ENCODE data around the gene PITPNM3.
A peak's percentile ranks its signal among the peaks of the same experiment; 100 is the strongest.

The PITPNM3 gene

DNA sequence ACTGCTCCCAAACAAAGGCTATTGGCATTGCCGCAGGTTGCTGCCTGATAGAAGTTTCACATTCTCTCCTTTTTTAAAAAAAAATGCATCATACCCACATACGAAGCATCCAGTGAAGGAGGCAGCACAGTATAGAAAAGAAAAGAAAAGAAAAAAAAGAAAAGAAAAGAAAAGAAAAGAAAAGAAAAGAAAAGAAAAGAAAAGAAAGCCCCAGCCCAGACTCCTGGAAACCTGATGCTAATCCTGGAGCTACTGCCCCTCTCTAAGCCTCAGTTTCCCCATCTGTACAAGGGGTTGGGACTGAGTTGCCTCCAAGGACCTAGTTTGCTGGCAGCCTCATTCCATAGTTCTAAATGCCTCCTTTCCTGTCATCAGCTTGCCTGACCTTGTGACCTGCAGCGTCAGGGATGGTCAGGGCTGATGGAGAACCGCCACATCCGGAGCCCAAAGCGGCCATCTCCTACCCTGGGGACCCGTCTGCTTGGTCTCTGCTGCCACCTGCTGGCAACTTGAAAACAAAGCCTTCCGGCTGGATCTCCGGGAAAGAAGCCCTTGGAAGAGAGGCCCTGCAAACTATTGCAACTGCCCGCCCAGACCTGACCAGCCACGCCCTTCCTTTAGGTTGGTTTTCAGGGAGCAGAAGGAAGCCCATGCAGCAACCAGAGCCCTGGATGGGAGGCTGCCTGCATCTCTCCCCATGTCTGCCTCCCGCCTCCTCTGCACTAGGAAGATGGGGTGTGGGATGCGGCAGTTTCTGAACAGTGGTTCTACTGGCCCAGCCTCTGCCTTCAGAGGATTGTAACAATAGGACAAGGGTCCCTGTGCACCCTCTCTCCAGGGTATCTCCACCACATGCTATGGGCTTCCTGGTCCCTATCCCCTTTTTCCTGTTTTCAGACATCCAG, 134.4 kb downstream of the PITPNM3 start:
- in situ Hi-C loops (cut with MboI; ENCODE audit: low pct_unique_long_range_greater_than_20kb, low sequenced_read_pairs, unreplicated experiment), result no loop called here
- peak; percentile 85 for DNase-seq (ENCODE audit: low spot score)
- TF ChIP-seq, protein P1, sequence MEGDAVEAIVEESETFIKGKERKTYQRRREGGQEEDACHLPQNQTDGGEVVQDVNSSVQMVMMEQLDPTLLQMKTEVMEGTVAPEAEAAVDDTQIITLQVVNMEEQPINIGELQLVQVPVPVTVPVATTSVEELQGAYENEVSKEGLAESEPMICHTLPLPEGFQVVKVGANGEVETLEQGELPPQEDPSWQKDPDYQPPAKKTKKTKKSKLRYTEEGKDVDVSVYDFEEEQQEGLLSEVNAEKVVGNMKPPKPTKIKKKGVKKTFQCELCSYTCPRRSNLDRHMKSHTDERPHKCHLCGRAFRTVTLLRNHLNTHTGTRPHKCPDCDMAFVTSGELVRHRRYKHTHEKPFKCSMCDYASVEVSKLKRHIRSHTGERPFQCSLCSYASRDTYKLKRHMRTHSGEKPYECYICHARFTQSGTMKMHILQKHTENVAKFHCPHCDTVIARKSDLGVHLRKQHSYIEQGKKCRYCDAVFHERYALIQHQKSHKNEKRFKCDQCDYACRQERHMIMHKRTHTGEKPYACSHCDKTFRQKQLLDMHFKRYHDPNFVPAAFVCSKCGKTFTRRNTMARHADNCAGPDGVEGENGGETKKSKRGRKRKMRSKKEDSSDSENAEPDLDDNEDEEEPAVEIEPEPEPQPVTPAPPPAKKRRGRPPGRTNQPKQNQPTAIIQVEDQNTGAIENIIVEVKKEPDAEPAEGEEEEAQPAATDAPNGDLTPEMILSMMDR (IDR thresholded peaks at IDR 0.05; ENCODE audit: extremely low read depth, insufficient read depth, missing control alignments), result peak; percentile 92

DNA sequence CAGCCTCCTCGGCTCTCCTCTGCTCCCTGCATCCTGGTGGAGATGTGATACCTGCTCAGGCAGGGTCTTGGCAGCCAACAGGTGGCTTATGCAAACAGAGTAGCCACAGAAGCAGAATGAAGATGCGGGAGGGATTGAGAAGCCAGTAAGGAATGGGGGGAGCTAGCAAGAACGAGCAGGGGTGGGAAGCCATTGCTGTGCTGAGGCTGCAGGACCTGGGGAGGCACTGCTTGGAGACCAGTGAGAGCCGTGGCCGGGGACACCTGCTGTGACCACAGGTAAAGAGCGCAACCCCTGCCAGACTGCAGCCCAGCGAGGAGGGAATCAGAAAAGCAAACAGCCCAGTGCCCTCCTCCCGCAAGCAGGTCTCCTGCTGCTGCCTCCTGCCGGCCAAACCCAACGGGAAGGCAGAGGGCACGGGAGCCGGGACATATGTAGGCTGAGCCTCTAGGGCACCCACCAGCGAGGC, 136.1 kb downstream of the PITPNM3 start:
- TF ChIP-seq, protein P1 (IDR thresholded peaks at IDR 0.05; ENCODE audit: extremely low read depth, insufficient read depth, missing control alignments), result peak; percentile 38
- no peak for DNase-seq (ENCODE audit: low spot score)
- in situ Hi-C loops (cut with MboI; ENCODE audit: low pct_unique_long_range_greater_than_20kb, low sequenced_read_pairs, unreplicated experiment), result no loop called here

DNA sequence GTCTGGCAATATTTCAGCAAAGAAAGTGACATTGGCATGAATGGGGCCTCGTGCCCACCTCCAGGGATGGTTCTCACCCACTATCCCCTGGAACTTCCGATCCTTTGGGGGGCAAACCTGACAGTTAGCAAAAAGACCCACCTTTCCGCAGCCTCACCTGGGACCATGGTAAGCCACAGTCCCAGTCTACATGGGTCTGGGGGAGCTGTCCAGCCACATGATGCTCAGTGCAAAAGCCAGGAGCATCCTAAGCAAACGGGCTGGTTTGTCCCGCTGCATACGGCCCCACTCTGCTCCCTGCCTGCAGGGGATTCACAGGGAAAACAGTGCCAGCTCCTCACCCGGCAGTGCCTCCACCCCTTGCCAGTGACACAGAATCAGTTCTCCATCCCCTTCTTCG, 140.7 kb downstream of the PITPNM3 start:
- DNase-seq (ENCODE audit: low spot score), result no peak
- TF ChIP-seq, protein P1 (IDR thresholded peaks at IDR 0.05; ENCODE audit: extremely low read depth, insufficient read depth, missing control alignments), result no peak
- in situ Hi-C loops (cut with MboI; ENCODE audit: low pct_unique_long_range_greater_than_20kb, low sequenced_read_pairs, unreplicated experiment), result loop anchor here (10.0 kb wide), 1 partner anchor 821 kb away; no protein-coding TSS in a partner anchor

DNA sequence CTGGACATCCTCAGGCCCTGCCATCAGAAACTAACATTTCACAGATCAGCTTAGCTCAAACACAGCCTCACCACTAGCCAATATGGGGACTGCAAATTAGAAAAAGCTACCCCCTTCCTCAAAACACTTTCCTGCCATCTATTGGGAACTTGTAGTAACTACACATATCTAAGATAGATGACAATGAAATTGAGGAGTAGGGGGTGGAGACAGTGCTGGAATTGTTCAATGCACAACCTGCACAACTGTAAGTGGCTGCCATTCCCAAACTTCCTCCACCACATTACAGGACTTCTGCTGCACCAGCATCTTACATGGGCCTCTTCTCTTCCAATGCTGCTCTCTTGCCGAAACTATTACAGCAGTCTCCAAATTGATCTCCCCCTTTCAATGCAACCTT, 143.3 kb downstream of the PITPNM3 start:
- in situ Hi-C loops (cut with MboI; ENCODE audit: low pct_unique_long_range_greater_than_20kb, low sequenced_read_pairs, unreplicated experiment), result loop anchor here (10.0 kb wide), 1 partner anchor 818 kb away; no protein-coding TSS in a partner anchor
- DNase-seq (ENCODE audit: low spot score), result peak; percentile 70
- TF ChIP-seq, protein P1 (IDR thresholded peaks at IDR 0.05; ENCODE audit: extremely low read depth, insufficient read depth, missing control alignments), result peak; percentile 35

DNA sequence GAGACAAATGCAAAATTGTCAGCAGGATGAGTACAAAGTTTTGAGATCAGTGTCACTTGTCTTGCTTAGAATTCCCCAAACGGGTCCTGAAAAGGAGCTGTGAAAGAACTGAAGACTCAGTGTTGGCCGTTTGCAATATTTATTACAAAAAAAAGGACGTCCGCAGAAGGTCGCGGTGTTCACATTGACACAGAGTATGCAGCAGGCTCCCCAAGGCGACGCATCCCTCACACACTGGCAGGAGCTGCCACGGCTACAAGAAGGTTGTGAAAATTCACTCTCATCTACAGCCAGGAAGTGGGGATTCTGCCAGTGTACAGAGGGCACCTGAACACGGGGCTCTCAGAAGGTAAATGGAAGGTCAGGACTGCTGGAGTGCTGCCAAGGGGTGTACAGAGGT, 147.6 kb downstream of the PITPNM3 start:
- in situ Hi-C loops (cut with MboI; ENCODE audit: low pct_unique_long_range_greater_than_20kb, low sequenced_read_pairs, unreplicated experiment), result no loop called here

DNA sequence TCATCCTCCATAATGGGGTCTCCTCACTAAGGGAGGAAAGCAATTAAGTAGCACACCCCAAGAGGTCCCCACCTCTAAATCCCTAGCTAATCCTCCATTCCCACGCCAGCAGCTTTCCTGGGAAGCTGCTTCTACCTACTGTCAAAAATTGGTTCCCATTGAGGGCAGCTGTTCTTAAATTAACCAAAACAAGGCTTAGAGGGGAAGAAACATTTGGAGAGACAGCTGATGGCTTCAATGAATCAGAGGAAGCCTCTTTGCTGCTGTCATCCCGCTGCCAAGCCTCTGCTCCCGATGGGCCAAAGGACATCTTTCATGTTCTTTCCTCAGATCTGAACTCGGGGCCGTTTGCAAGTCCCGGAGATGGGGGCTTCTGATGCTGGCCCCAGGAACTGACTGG, 148.1 kb downstream of the PITPNM3 start:
- TF ChIP-seq, protein P1 (IDR thresholded peaks at IDR 0.05; ENCODE audit: extremely low read depth, insufficient read depth, missing control alignments), result no peak
- DNase-seq (ENCODE audit: low spot score), result no peak
- in situ Hi-C loops (cut with MboI; ENCODE audit: low pct_unique_long_range_greater_than_20kb, low sequenced_read_pairs, unreplicated experiment), result no loop called here

More for the DNA sequence above, 147.6 kb downstream of the PITPNM3 start:
- no peak for DNase-seq (ENCODE audit: low spot score)
- TF ChIP-seq, protein P1 (IDR thresholded peaks at IDR 0.05; ENCODE audit: extremely low read depth, insufficient read depth, missing control alignments), result no peak

All from GM13977 (cell line).